Liver (tissue), 9 donors: ENCODE results near the gene P2RY8. TPM values are rescaled to one million over a fixed set of nuclear protein-coding genes. Genes with fewer than 3 reads are reported as not detected.

Source experiments
- DNase-seq: peaks from one replicate; pipeline ENCODE4 v3.0.0-alpha.2; 2017; ENCODE audit warnings: low spot score
- H3K27ac ChIP-seq, 2 donors: one replicate each; pipeline ENCODE4 v1.7.0; 2013; ENCODE audit warnings: inconsistent platforms in 2 of 2, low read length in 2 of 2, control low read depth in 1 of 2, low read depth in 1 of 2, mild to moderate bottlenecking in 1 of 2
- H3K27me3 ChIP-seq, 4 donors: one replicate each; pipeline versions ENCODE4 v1.6.1 to v1.7.0; 2013; ENCODE audit warnings: low read length in 3 of 4, inconsistent platforms in 1 of 4, mild to moderate bottlenecking in 1 of 4, moderate library complexity in 1 of 4; ENCODE audit not compliant: control insufficient read depth in 4 of 4, insufficient read depth in 4 of 4
- H3K36me3 ChIP-seq, 4 donors: one replicate each; pipeline versions ENCODE4 v1.6.1 to v1.7.0; 2013; ENCODE audit warnings: low read length in 3 of 4, mild to moderate bottlenecking in 3 of 4, low read depth in 1 of 4, moderate library complexity in 1 of 4; ENCODE audit not compliant: control insufficient read depth in 4 of 4, insufficient read depth in 3 of 4
- H3K4me1 ChIP-seq, 4 donors: one replicate each; pipeline versions ENCODE4 v1.6.1 to v1.7.0; 2013; ENCODE audit warnings: low read length in 3 of 4, mild to moderate bottlenecking in 3 of 4, moderate library complexity in 1 of 4; ENCODE audit not compliant: control insufficient read depth in 4 of 4, insufficient read depth in 4 of 4
- H3K4me3 ChIP-seq, 3 donors: one replicate each; pipeline versions ENCODE4 v1.6.1 to v1.7.0; 2013; ENCODE audit warnings: low read length in 3 of 3, control low read depth in 1 of 3, low read depth in 1 of 3, mild to moderate bottlenecking in 1 of 3
- H3K9ac ChIP-seq, 2 donors: one replicate each; pipeline ENCODE4 v1.7.0; 2013; ENCODE audit warnings: low read length in 2 of 2, mild to moderate bottlenecking in 2 of 2, moderate library complexity in 2 of 2, control low read depth in 1 of 2, low read depth in 1 of 2
- H3K9me3 ChIP-seq, 4 donors: one replicate each; pipeline versions ENCODE4 v1.6.1 to v1.7.0; 2013; ENCODE audit warnings: low read length in 3 of 4; ENCODE audit not compliant: control insufficient read depth in 4 of 4
- ATF3 ChIP-seq: IDR thresholded peaks from 2 replicates; pipeline ENCODE4 v1.6.1; 2016; ENCODE audit warnings: antibody characterized with exemption
- CTCF ChIP-seq: fragments of 150-350 bp; IDR thresholded peaks from 2 replicates; pipeline ENCODE4 v1.5.1; 2017; ENCODE audit warnings: improper control_type of control experiment, low read depth, low read length; ENCODE audit not compliant: missing input control
- EGR1 ChIP-seq, 2 donors: IDR thresholded peaks; 2 replicates each; pipeline ENCODE4 v1.6.1; 2016 to 2018; ENCODE audit warnings: antibody characterized with exemption in 2 of 2, low read depth in 2 of 2
- FOXA1 ChIP-seq: IDR thresholded peaks from 2 replicates; pipeline ENCODE4 v1.6.1; 2016; ENCODE audit warnings: antibody characterized with exemption
- FOXA2 ChIP-seq: IDR thresholded peaks from 2 replicates; pipeline ENCODE4 v1.6.1; 2016; ENCODE audit warnings: antibody characterized with exemption
- GABPA ChIP-seq, 2 donors: IDR thresholded peaks in 1 of 2; conservative IDR thresholded peaks in 1 of 2; 2 replicates each; pipeline ENCODE4 v1.6.1; 2016; ENCODE audit warnings: antibody characterized with exemption in 2 of 2, mild to moderate bottlenecking in 1 of 2, moderate library complexity in 1 of 2
- HNF4A ChIP-seq, 2 donors: conservative IDR thresholded peaks; 2 replicates each; pipeline ENCODE4 v1.6.1; 2016; ENCODE audit warnings: antibody characterized with exemption in 2 of 2, mild to moderate bottlenecking in 2 of 2
- HNF4G ChIP-seq: IDR thresholded peaks from 2 replicates; pipeline ENCODE4 v1.6.1; 2016; ENCODE audit warnings: antibody characterized with exemption
- JUND ChIP-seq, 2 donors: IDR thresholded peaks; 2 replicates each; pipeline ENCODE4 v1.6.1; 2016; ENCODE audit warnings: antibody characterized with exemption in 2 of 2
- MAX ChIP-seq: IDR thresholded peaks from 2 replicates; pipeline ENCODE4 v1.6.1; 2016; ENCODE audit warnings: antibody characterized with exemption
- NR2F2 ChIP-seq: IDR thresholded peaks from 2 replicates; pipeline ENCODE4 v1.6.1; 2016; ENCODE audit warnings: antibody characterized with exemption
- RAD21 ChIP-seq, 2 donors: IDR thresholded peaks; 2 replicates each; pipeline ENCODE4 v1.6.1; 2016; ENCODE audit warnings: antibody characterized with exemption in 2 of 2, mild to moderate bottlenecking in 2 of 2
- REST ChIP-seq: IDR thresholded peaks from 2 replicates; pipeline ENCODE4 v1.6.1; 2016; ENCODE audit warnings: antibody characterized with exemption, mild to moderate bottlenecking
- RXRA ChIP-seq, 2 donors: IDR thresholded peaks; 2 replicates each; pipeline ENCODE4 v1.6.1; 2017 to 2018; ENCODE audit warnings: antibody characterized with exemption in 2 of 2, mild to moderate bottlenecking in 1 of 2
- SP1 ChIP-seq: IDR thresholded peaks from 2 replicates; pipeline ENCODE4 v1.6.1; 2018; ENCODE audit warnings: antibody characterized with exemption, mild to moderate bottlenecking
- TAF1 ChIP-seq: conservative IDR thresholded peaks from 2 replicates; pipeline ENCODE4 v1.6.1; 2016; ENCODE audit warnings: antibody characterized with exemption, mild to moderate bottlenecking
- YY1 ChIP-seq: IDR thresholded peaks from 2 replicates; pipeline ENCODE4 v1.6.1; 2016; ENCODE audit warnings: antibody characterized with exemption, mild to moderate bottlenecking
- ZBTB33 ChIP-seq: IDR thresholded peaks from 2 replicates; pipeline ENCODE4 v1.6.1; 2016; ENCODE audit warnings: antibody characterized with exemption
- WGBS: extraction: QIAGEN DNeasy Blood & Tissue Kit; methylation state at CpG from one replicate; pipeline ENCODE4 v1.1.7; 2013; 5-methylcytosine and 5-hydroxymethylcytosine counted together
- polyA plus RNA-seq, 2 donors: library from polyadenylated mRNA; stranded (reverse) in 1 of 2; unstranded in 1 of 2; fragments of 200-250 nt in 1 of 2; fragments of >200 nt in 1 of 2; fragmentation: Nextera tagmentation in 1 of 2; extraction: Ambion mirVana in 1 of 2; gene quantifications; one replicate each; pipeline versions ENCODE4 v1.2.1 to v1.2.3, GENCODE V29; 2013 to 2015
- total RNA-seq, 2 donors: library from RNA; depleted of rRNA; stranded (reverse); fragments of >200 nt; gene quantifications; one replicate each; pipeline ENCODE4 v1.2.3, GENCODE V29; 2014
- donor health status: healthy.
- donor health status: healthy.
- donor health status: healthy.
- donor health status: healthy.
- donor health status: healthy.

The P2RY8 gene
- total and polyA plus RNA-seq, 4 donors: 0.24 to 4.4 (median 0.59) TPM

- Histone ChIP-seq H3K4me1 (no peaks in the 10 kb centered on the region), H3K9ac (no peak overlapping the region), H3K27ac (no peak overlapping the region), H3K9me3 (peaks cover 0 to 5% (median 3%) of the 10 kb centered on the region in 4 donors), H3K4me3 (no peak overlapping the region), H3K27me3 (no peaks in the 10 kb centered on the region), H3K36me3 (peaks cover 11 to 46% (median 23%) of the 10 kb centered on the region in 4 donors)
- no peak for TF ChIP-seq FOXA1
- TF ChIP-seq MAX: no peak
- TF ChIP-seq RXRA (IDR thresholded peaks at IDR 0.05): no peak
- TF ChIP-seq RAD21 (IDR thresholded peaks at IDR 0.05): no peak
- TF ChIP-seq HNF4A (conservative IDR thresholded peaks at IDR 0.05): no peak
- no peak for TF ChIP-seq SP1
- TF ChIP-seq REST: no peak
- no peak for TF ChIP-seq ZBTB33
- no peak for TF ChIP-seq ATF3
- TF ChIP-seq TAF1: no peak
- TF ChIP-seq EGR1 (IDR thresholded peaks at IDR 0.05; ENCODE audit: low read depth in 2 of 2): no peak
- TF ChIP-seq JUND (IDR thresholded peaks at IDR 0.05): no peak
- WGBS: 75% methylated on average over 14 of the region's 14 CpGs
- DNase-seq: no peak
Observed at GRCh38 chrX:1416965-1417760, 119.8 kb downstream of the P2RY8 start.

GRCh38 chrX:1416327-1416784, 120.6 kb downstream of the P2RY8 start:
- WGBS: 78% methylated on average over 15 of the region's 15 CpGs
- Histone ChIP-seq H3K36me3 (peaks cover 14 to 44% (median 19%) of the 10 kb centered on the region in 4 donors), H3K4me3 (no peak overlapping the region), H3K4me1 (no peaks in the 10 kb centered on the region), H3K27me3 (no peaks in the 10 kb centered on the region), H3K9ac (no peak overlapping the region), H3K9me3 (no peaks in the 10 kb centered on the region), H3K27ac (no peak overlapping the region)
- no peak for DNase-seq
- no peak for TF ChIP-seq RAD21 (IDR thresholded peaks at IDR 0.05)
- no peak for TF ChIP-seq ATF3
- TF ChIP-seq YY1: no peak
- no peak for TF ChIP-seq HNF4G
- no peak for TF ChIP-seq EGR1 (IDR thresholded peaks at IDR 0.05; ENCODE audit: low read depth in 2 of 2)
- no peak for TF ChIP-seq HNF4A (conservative IDR thresholded peaks at IDR 0.05)
- no peak for TF ChIP-seq MAX
- TF ChIP-seq CTCF: no peak
- no peak for TF ChIP-seq FOXA2
- no peak for TF ChIP-seq REST
- TF ChIP-seq SP1: no peak
- no peak for TF ChIP-seq NR2F2
- no peak for TF ChIP-seq FOXA1
- TF ChIP-seq TAF1: no peak
- no peak for TF ChIP-seq GABPA (IDR thresholded peaks at IDR 0.05 in 1 of 2, conservative IDR thresholded peaks at IDR 0.05 in 1 of 2)
